BLaER1 treated with 17β-estradiol and CSF1 and Interleukin-3, amounts not matched to agents 10 nM and 100 nM (cell line): Measurements from ENCODE around the gene GRIN2A.

ENCODE experiments used
- H3K27ac ChIP-seq, 11 experiments: shearing (Covaris generic); formaldehyde crosslinking; 2 replicates each; pipeline ENCODE4 v1.8.1; 2022
- H3K27me3 ChIP-seq, 11 experiments: shearing (Covaris generic); formaldehyde crosslinking; 2 replicates each; pipeline ENCODE4 v1.8.1; 2022
- H3K36me3 ChIP-seq, 11 experiments: shearing (Covaris generic); formaldehyde crosslinking; 2 replicates each; pipeline ENCODE4 v1.8.1; 2022
- H3K4me1 ChIP-seq, 10 experiments: shearing (Covaris generic); formaldehyde crosslinking; 2 replicates each; pipeline ENCODE4 v1.8.1; 2022
- H3K4me2 ChIP-seq, 11 experiments: shearing (Covaris generic); formaldehyde crosslinking; 2 replicates each; pipeline ENCODE4 v1.8.1; 2022
- H3K4me3 ChIP-seq, 10 experiments: shearing (Covaris generic); formaldehyde crosslinking; 2 replicates each; pipeline ENCODE4 v1.8.1; 2022
- H3K9ac ChIP-seq, 11 experiments: shearing (Covaris generic); formaldehyde crosslinking; 2 replicates each; pipeline ENCODE4 v1.8.1; 2022
- H3K9me3 ChIP-seq, 11 experiments: shearing (Covaris generic); formaldehyde crosslinking; replicated peaks in 1 of 11; 2 replicates each; pipeline ENCODE4 v1.8.1; 2022
- H4K20me1 ChIP-seq, 11 experiments: shearing (Covaris generic); formaldehyde crosslinking; 2 replicates each; pipeline ENCODE4 v1.8.1; 2022
- Cebpa-rat ChIP-seq, 11 experiments: shearing (Covaris generic); IDR thresholded peaks; 2 replicates each; pipeline ENCODE4 v1.8.1; 2022

Gene GRIN2A

GRCh38 chr16:9996221-9996620 lies 186.0 kb downstream of the GRIN2A start:
- Histone ChIP-seq H3K4me2 (no peak overlapping the region), H4K20me1 (no peaks in the 10 kb centered on the region), H3K27me3 (no peaks in the 10 kb centered on the region), H3K4me3 (no peak overlapping the region), H3K4me1 (no peaks in the 10 kb centered on the region), H3K36me3 (no peaks in the 10 kb centered on the region), H3K9ac (no peak overlapping the region), H3K27ac (no peak overlapping the region), H3K9me3 (no peaks in the 10 kb centered on the region; a peak in 1 of 22 replicates)
- no peak for TF ChIP-seq Cebpa-rat (IDR thresholded peaks at IDR 0.05)

GRCh38 chr16:9992441-9992840 lies 189.8 kb downstream of the GRIN2A start:
- H3K9ac ChIP-seq: no peak overlapping the region
- H3K4me3 ChIP-seq: no peak overlapping the region
- no peak overlapping the region for H3K4me2 ChIP-seq
- H3K9me3 ChIP-seq: peaks cover 0 to 8% (median 0%) of the 10 kb centered on the region in 11 experiments; a peak in 2 of 22 replicates
- H4K20me1 ChIP-seq: no peaks in the 10 kb centered on the region
- H3K27me3 ChIP-seq: no peaks in the 10 kb centered on the region
- no peaks in the 10 kb centered on the region for H3K4me1 ChIP-seq
- no peaks in the 10 kb centered on the region for H3K36me3 ChIP-seq
- TF ChIP-seq Cebpa-rat (IDR thresholded peaks at IDR 0.05): no peak
- no peak overlapping the region for H3K27ac ChIP-seq

GRCh38 chr16:9980981-9981380 lies 201.2 kb downstream of the GRIN2A start:
- no peak for TF ChIP-seq Cebpa-rat (IDR thresholded peaks at IDR 0.05)
- H3K4me3 ChIP-seq: no peak overlapping the region
- no peaks in the 10 kb centered on the region for H3K4me1 ChIP-seq
- H4K20me1 ChIP-seq: no peaks in the 10 kb centered on the region
- H3K27ac ChIP-seq: no peak overlapping the region
- no peaks in the 10 kb centered on the region for H3K9me3 ChIP-seq
- no peak overlapping the region for H3K9ac ChIP-seq
- H3K27me3 ChIP-seq: no peaks in the 10 kb centered on the region
- no peak overlapping the region for H3K4me2 ChIP-seq
- no peaks in the 10 kb centered on the region for H3K36me3 ChIP-seq

GRCh38 chr16:9978160-9978725 lies 204.0 kb downstream of the GRIN2A start:
- H3K9me3 ChIP-seq: no peaks in the 10 kb centered on the region
- H3K4me2 ChIP-seq: no peak overlapping the region
- no peaks in the 10 kb centered on the region for H3K36me3 ChIP-seq
- no peak for TF ChIP-seq Cebpa-rat (IDR thresholded peaks at IDR 0.05)
- H3K9ac ChIP-seq: no peak overlapping the region
- H4K20me1 ChIP-seq: no peaks in the 10 kb centered on the region
- no peaks in the 10 kb centered on the region for H3K27me3 ChIP-seq
- no peak overlapping the region for H3K27ac ChIP-seq
- no peak overlapping the region for H3K4me3 ChIP-seq
- H3K4me1 ChIP-seq: no peaks in the 10 kb centered on the region

GRCh38 chr16:9977333-9977897 lies 204.8 kb downstream of the GRIN2A start:
- no peaks in the 10 kb centered on the region for H3K27me3 ChIP-seq
- H3K9ac ChIP-seq: no peak overlapping the region
- H3K4me2 ChIP-seq: no peak overlapping the region
- TF ChIP-seq Cebpa-rat (IDR thresholded peaks at IDR 0.05): no peak
- no peaks in the 10 kb centered on the region for H3K9me3 ChIP-seq
- no peaks in the 10 kb centered on the region for H4K20me1 ChIP-seq
- H3K36me3 ChIP-seq: no peaks in the 10 kb centered on the region
- H3K4me1 ChIP-seq: no peaks in the 10 kb centered on the region
- no peak overlapping the region for H3K27ac ChIP-seq
- no peak overlapping the region for H3K4me3 ChIP-seq

- H3K36me3 ChIP-seq: no peaks in the 10 kb centered on the region
- no peak overlapping the region for H3K9ac ChIP-seq
- TF ChIP-seq Cebpa-rat (IDR thresholded peaks at IDR 0.05): no peak
- no peak overlapping the region for H3K4me2 ChIP-seq
- H3K4me3 ChIP-seq: no peak overlapping the region
- H3K27me3 ChIP-seq: no peaks in the 10 kb centered on the region
- H3K4me1 ChIP-seq: no peaks in the 10 kb centered on the region
- no peak overlapping the region for H3K27ac ChIP-seq
- H4K20me1 ChIP-seq: no peaks in the 10 kb centered on the region
- H3K9me3 ChIP-seq: no peaks in the 10 kb centered on the region
Measured at GRCh38 chr16:9976601-9977000, 205.6 kb downstream of the GRIN2A start.

GRCh38 chr16:9971907-9972306 lies 210.3 kb downstream of the GRIN2A start:
- 0 out of 20 replicates have a peak, but pooled peaks cover 0 to under 1% (median 0%) of the 10 kb centered on the region in 10 experiments for H3K4me1 ChIP-seq
- no peaks in the 10 kb centered on the region for H3K9me3 ChIP-seq
- TF ChIP-seq Cebpa-rat (IDR thresholded peaks at IDR 0.05): no peak
- H3K36me3 ChIP-seq: no peaks in the 10 kb centered on the region
- H3K27ac ChIP-seq: no peak overlapping the region
- no peaks in the 10 kb centered on the region for H3K27me3 ChIP-seq
- H3K9ac ChIP-seq: no peak overlapping the region
- no peak overlapping the region for H3K4me3 ChIP-seq
- no peak overlapping the region for H3K4me2 ChIP-seq
- H4K20me1 ChIP-seq: no peaks in the 10 kb centered on the region

- TF ChIP-seq Cebpa-rat (IDR thresholded peaks at IDR 0.05): no peak
- H3K36me3 ChIP-seq: no peaks in the 10 kb centered on the region
- H3K9me3 ChIP-seq: no peaks in the 10 kb centered on the region
- 0 out of 20 replicates have a peak, but pooled peaks cover 0 to 6% (median 0%) of the 10 kb centered on the region in 10 experiments for H3K4me1 ChIP-seq
- H4K20me1 ChIP-seq: no peaks in the 10 kb centered on the region
- no peak overlapping the region for H3K4me3 ChIP-seq
- H3K27me3 ChIP-seq: no peaks in the 10 kb centered on the region
- no peak overlapping the region for H3K9ac ChIP-seq
- no peak overlapping the region for H3K27ac ChIP-seq
- no peak overlapping the region for H3K4me2 ChIP-seq
Measured at GRCh38 chr16:9970796-9971195, 211.4 kb downstream of the GRIN2A start.

GRCh38 chr16:9970244-9970643 lies 212.0 kb downstream of the GRIN2A start:
- Histone ChIP-seq H3K27ac (no peak overlapping the region), H3K9me3 (no peaks in the 10 kb centered on the region), H3K27me3 (no peaks in the 10 kb centered on the region), H3K4me1 (0 out of 20 replicates have a peak, but pooled peaks cover 0 to 6% (median 0%) of the 10 kb centered on the region in 10 experiments), H3K4me2 (no peak overlapping the region), H3K9ac (no peak overlapping the region), H3K4me3 (no peak overlapping the region), H3K36me3 (no peaks in the 10 kb centered on the region), H4K20me1 (no peaks in the 10 kb centered on the region)
- no peak for TF ChIP-seq Cebpa-rat (IDR thresholded peaks at IDR 0.05)

GRCh38 chr16:9969580-9969979 lies 212.6 kb downstream of the GRIN2A start:
- H4K20me1 ChIP-seq: no peaks in the 10 kb centered on the region
- no peaks in the 10 kb centered on the region for H3K9me3 ChIP-seq
- no peaks in the 10 kb centered on the region for H3K36me3 ChIP-seq
- TF ChIP-seq Cebpa-rat (IDR thresholded peaks at IDR 0.05): no peak
- no peak overlapping the region for H3K27ac ChIP-seq
- H3K4me1 ChIP-seq: 0 out of 20 replicates have a peak, but pooled peaks cover 0 to 6% (median 0%) of the 10 kb centered on the region in 10 experiments
- no peak overlapping the region for H3K4me3 ChIP-seq
- no peak overlapping the region for H3K4me2 ChIP-seq
- no peak overlapping the region for H3K9ac ChIP-seq
- H3K27me3 ChIP-seq: no peaks in the 10 kb centered on the region
